HCT116 (cell line): ENCODE measurements around the gene OR8G1.

Experiments used
- CEBPB ChIP-seq: IDR thresholded peaks from 2 replicates; pipeline ENCODE4 v1.6.1; 2012; ENCODE audit warnings: low read depth
- CTCF ChIP-seq, 3 experiments: fragments of 200-600 bp in 1 of 3; sonication (generic) in 1 of 3; IDR thresholded peaks in 2 of 3; conservative IDR thresholded peaks in 1 of 3; 2 replicates each; pipeline ENCODE4 v1.5.1; 2012 to 2017; ENCODE audit warnings: low read depth in 2 of 3, low read length in 2 of 3, antibody characterized with exemption in 1 of 3, borderline replicate concordance in 1 of 3, control low read depth in 1 of 3, mild to moderate bottlenecking in 1 of 3, mixed read lengths in 1 of 3, mixed run types in 1 of 3, moderate library complexity in 1 of 3; ENCODE audit not compliant: insufficient read depth in 1 of 3
- EGR1 ChIP-seq: IDR thresholded peaks from 2 replicates; pipeline ENCODE4 v1.6.1; 2012; ENCODE audit warnings: low read depth
- JUND ChIP-seq: IDR thresholded peaks from 2 replicates; pipeline ENCODE4 v1.6.1; 2012
- POLR2A ChIP-seq: IDR thresholded peaks from 2 replicates; pipeline ENCODE4 v1.7.0; 2011; ENCODE audit warnings: borderline replicate concordance; ENCODE audit not compliant: insufficient read depth, insufficient read length; ENCODE audit errors: extremely low read depth
- POLR2AphosphoS5 ChIP-seq: IDR thresholded peaks from 2 replicates; pipeline ENCODE4 v1.6.1; 2011; ENCODE audit warnings: mild to moderate bottlenecking, low read depth, low read length, moderate library complexity
- RAD21 ChIP-seq: IDR thresholded peaks from 2 replicates; pipeline ENCODE4 v1.6.1; 2012; ENCODE audit warnings: low read depth, mild to moderate bottlenecking
- REST ChIP-seq: IDR thresholded peaks from 2 replicates; pipeline ENCODE4 v1.6.1; 2012; ENCODE audit warnings: low read depth
- SIN3A ChIP-seq: IDR thresholded peaks from 2 replicates; pipeline ENCODE4 v1.6.1; 2012; ENCODE audit warnings: low read depth
- SRF ChIP-seq: IDR thresholded peaks from 2 replicates; pipeline ENCODE4 v1.6.1; 2012; ENCODE audit warnings: low read depth
- ZNF274 ChIP-seq: fragments of 200-500 bp; sonication (Bioruptor generic); IDR thresholded peaks from 2 replicates; pipeline ENCODE4 v1.6.1; 2014; ENCODE audit warnings: mild to moderate bottlenecking, low read depth, low read length, inconsistent platforms

GRCh38 chr11:124207102-124207792 is 33.6 kb upstream of the OR8G1 start:
- no peak for TF ChIP-seq POLR2AphosphoS5
- TF ChIP-seq CTCF (IDR thresholded peaks at IDR 0.05 in 2 of 3, conservative IDR thresholded peaks at IDR 0.05 in 1 of 3; ENCODE audit: borderline replicate concordance in 1 of 3, insufficient read depth in 1 of 3, low read depth in 2 of 3, low read length in 2 of 3): no peak
- TF ChIP-seq CEBPB: no peak
- no peak for TF ChIP-seq POLR2A
- TF ChIP-seq RAD21: no peak
- no peak for TF ChIP-seq ZNF274
- no peak for TF ChIP-seq REST
- no peak for TF ChIP-seq JUND
- TF ChIP-seq SRF: no peak
- no peak for TF ChIP-seq EGR1
- TF ChIP-seq SIN3A: no peak
